T-helper 17 cell (primary cell): ENCODE measurements around the gene EPPIN. TPM values are rescaled to one million over a fixed set of nuclear protein-coding genes. Genes with fewer than 3 reads are reported as not detected.

Experiments used
- ATAC-seq: fragments of 150-1000 bp; cut with Tn5 transposase; 2 replicates; pipeline ENCODE4 v1.10.0; 2021; ENCODE audit warnings: mild to moderate bottlenecking, moderate library complexity
- DNase-seq, 3 donors: peaks; one replicate each; pipeline versions ENCODE4 v3.0.0 to v3.0.0-alpha.2; 2020 to 2021
- H3K9me3 ChIP-seq: one replicate; pipeline ENCODE4 v1.7.0; 2013; ENCODE audit warnings: low read length, mild to moderate bottlenecking; ENCODE audit not compliant: control insufficient read depth, poor library complexity, severe bottlenecking
- H3K27ac Mint-ChIP-seq: one replicate; pipeline ENCODE4 v1.8.0; 2022; ENCODE audit warnings: mild to moderate bottlenecking, moderate library complexity, mixed read lengths
- H3K27me3 Mint-ChIP-seq: one replicate; pipeline ENCODE4 v1.8.0; 2022; ENCODE audit warnings: mixed read lengths
- H3K36me3 Mint-ChIP-seq: one replicate; pipeline ENCODE4 v1.8.0; 2022; ENCODE audit warnings: low read depth, mixed read lengths
- H3K4me1 Mint-ChIP-seq: one replicate; pipeline ENCODE4 v1.8.0; 2022; ENCODE audit warnings: mild to moderate bottlenecking, mixed read lengths
- H3K4me3 Mint-ChIP-seq: one replicate; pipeline ENCODE4 v1.8.0; 2022; ENCODE audit warnings: mild to moderate bottlenecking, moderate library complexity, mixed read lengths
- total RNA-seq, 4 donors: library from RNA in 2 of 4; stranded (reverse) in 2 of 4; gene quantifications; one replicate each; pipeline ENCODE4 v1.2.3 and lab custom pipeline; 2022 to 2026

EPPIN gene
- total RNA-seq, 2 donors from 2014 or later: not detected

DNA sequence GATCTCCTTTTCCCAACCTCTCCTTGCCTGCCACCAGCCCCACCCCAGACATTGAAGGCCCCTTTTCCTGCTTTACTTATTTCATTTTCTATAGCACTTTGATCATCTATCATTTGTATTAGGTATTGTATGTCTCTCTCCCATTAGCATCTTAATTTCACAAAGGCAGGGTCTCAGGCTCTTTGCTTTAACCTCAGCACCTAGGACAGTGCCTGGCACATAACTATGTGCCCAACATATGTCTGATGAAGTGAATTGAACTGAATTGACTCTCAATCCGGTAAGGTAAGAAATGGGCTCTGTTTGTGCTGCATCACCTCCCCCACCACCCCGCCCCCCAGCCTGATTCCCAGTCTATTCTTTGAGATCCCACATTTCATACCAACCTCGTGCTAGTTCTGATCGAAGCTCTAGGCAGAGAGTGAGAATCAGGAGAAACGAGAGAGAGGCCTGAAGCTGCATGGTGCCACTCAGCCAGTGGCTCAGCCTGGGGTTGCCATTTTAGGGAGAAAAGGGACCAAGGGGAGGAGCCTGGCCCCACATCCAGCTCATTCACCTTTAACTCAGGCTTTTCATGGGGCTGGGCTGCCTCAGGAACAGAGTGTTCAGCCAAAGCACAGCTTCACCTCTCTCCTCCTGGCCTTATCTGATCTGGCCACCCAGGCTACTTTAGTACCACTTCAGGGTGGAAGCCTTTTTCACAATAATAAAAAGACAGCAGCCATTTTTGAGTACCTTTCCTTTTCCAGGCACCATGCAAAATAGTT is 31.9 kb downstream of the EPPIN start, which contains the start of gene SPINT3:
TSS of gene SPINT3 (minus strand) at position 476 of the 767 bp plus-strand sequence. CDS start at position 462, 14 bp downstream.
- no peaks in the 10 kb centered on the region for H3K36me3 Mint-ChIP-seq
- H3K27me3 Mint-ChIP-seq: peaks cover 48% of the 10 kb centered on the region
- no peak for ATAC-seq
- no peak for DNase-seq
- no peak within 1 kb of the TSS for H3K4me3 Mint-ChIP-seq
- no peaks in the 10 kb centered on the region for H3K4me1 Mint-ChIP-seq
- H3K9me3 ChIP-seq: no peaks in the 10 kb centered on the region
- H3K27ac Mint-ChIP-seq: no peak within 1 kb of the TSS

GRCh38 chr20:45510242-45510862 is 36.8 kb downstream of the EPPIN start:
- DNase-seq: no peak
- peaks cover 76% of the 10 kb centered on the region for H3K27me3 Mint-ChIP-seq
- ATAC-seq: no peak
- H3K4me3 Mint-ChIP-seq: no peak overlapping the region
- H3K9me3 ChIP-seq: no peaks in the 10 kb centered on the region
- H3K27ac Mint-ChIP-seq: no peak overlapping the region
- no peaks in the 10 kb centered on the region for H3K4me1 Mint-ChIP-seq
- no peaks in the 10 kb centered on the region for H3K36me3 Mint-ChIP-seq

DNA sequence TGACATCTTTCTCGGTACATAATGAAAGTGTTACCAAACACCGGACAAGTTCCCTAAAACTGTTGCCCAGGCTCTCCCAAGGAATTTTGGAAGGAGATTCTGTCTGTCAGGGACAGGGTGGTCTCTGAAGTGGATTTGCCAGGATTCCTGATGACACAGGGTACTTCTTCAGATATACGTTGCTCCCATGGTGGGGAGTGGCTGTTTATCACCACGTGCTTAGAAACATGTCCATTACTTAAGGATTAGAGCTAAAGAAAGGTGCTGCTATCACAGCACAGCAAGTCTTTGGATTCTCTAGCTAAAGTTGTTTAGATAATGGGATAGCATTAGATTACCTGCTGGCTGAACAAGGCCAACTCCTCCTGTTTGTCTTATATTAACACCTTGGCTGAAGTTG is 38.1 kb downstream of the EPPIN start:
- peaks cover 76% of the 10 kb centered on the region for H3K27me3 Mint-ChIP-seq

DNA sequence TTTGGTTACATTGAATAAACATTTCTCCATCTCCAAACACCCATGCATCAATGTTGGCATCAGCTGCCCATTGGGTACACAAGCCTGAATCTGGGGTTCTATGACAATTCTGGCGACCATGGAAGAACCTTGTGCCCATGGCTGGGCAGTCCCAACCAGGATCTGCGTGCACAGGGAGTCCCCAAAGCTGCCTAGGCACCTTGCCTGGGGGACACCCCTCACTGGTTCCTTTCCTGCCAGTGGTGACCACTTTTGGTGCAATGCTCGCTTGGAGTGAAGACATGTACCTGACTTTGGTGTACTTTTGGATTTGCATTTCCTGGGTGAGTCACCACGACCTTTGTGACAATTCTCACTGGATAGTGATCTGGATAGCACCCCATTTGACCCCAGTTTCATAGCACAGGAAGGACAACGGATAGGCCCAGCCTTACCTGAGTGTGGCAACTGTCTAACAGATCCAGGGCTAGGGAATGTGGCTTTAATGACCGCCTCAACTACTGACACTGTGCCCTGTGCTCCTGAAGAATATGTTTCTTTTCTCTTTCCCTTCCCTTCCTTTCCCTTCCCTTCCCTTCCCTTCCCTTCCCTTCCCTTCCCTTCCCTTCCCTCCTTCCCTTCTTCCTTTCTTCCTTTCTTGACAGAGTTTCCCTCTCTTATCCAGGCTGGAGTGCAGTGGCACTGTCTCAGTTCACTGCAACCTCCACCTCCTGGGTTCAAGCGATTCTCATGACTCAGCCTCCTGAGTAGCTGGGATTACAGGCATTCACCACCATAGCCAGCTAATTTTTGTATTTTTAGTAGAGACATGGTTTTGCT is 38.9 kb downstream of the EPPIN start:
- Mint-ChIP-seq H3K4me1 (no peaks in the 10 kb centered on the region), H3K27me3 (peaks cover 83% of the 10 kb centered on the region), H3K36me3 (no peaks in the 10 kb centered on the region), H3K27ac (no peak overlapping the region), H3K4me3 (no peak overlapping the region)
- ATAC-seq (no peak), DNase-seq (no peak)
- no peaks in the 10 kb centered on the region for H3K9me3 ChIP-seq

More for the DNA sequence above, 38.1 kb downstream of the EPPIN start:
- ATAC-seq (no peak), DNase-seq (no peak)
- Mint-ChIP-seq H3K27ac (no peak overlapping the region), H3K4me1 (no peaks in the 10 kb centered on the region), H3K36me3 (no peaks in the 10 kb centered on the region), H3K4me3 (no peak overlapping the region)
- H3K9me3 ChIP-seq: no peaks in the 10 kb centered on the region

DNA sequence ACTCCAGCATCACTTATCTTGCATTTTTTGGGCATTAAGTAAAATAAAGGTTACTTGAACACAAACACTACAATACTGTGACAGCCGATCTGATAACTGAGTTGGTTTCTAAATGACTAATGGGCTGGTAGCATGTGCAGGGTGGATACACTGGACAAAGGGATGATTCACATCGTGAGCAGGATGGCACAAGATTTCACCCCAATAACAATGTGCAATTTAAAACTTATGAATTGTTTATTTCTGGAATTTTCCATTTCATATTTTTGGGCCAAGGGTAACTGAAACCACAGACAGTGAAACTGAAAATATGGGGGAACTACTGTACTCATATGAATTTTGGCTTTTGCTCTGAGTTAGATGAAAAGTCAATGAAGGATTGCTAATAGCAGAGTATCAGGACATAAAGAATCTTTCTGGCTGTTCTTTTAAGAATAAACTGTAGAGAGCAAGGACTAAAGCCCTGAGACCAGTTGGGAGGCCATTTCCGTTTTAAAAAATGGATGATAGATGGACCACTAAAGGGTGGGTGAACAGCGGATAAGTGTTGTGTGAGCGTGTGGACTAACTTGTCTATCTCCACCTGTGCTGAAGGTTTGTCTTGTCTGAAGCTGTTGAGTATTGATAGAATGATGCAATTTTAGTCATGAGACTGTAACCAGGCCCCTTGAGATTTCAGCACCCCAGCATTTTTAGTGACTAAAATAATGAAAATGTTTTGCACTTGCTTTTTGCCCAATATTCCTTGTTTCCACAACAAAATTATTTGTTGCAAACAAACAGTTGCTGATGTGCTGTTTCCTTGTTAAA is 40.0 kb downstream of the EPPIN start:
- no peaks in the 10 kb centered on the region for H3K9me3 ChIP-seq
- no peak for DNase-seq
- no peak overlapping the region for H3K4me3 Mint-ChIP-seq
- H3K27ac Mint-ChIP-seq: no peak overlapping the region
- H3K27me3 Mint-ChIP-seq: peaks cover 84% of the 10 kb centered on the region
- no peaks in the 10 kb centered on the region for H3K4me1 Mint-ChIP-seq
- no peaks in the 10 kb centered on the region for H3K36me3 Mint-ChIP-seq
- no peak for ATAC-seq

GRCh38 chr20:45506398-45506797 is 40.8 kb downstream of the EPPIN start:
- Mint-ChIP-seq H3K36me3 (peaks cover 2% of the 10 kb centered on the region), H3K27me3 (peaks cover 81% of the 10 kb centered on the region), H3K27ac (no peak overlapping the region), H3K4me3 (no peak overlapping the region), H3K4me1 (no peaks in the 10 kb centered on the region)
- ATAC-seq (no peak), DNase-seq (no peak)
- H3K9me3 ChIP-seq: no peaks in the 10 kb centered on the region

GRCh38 chr20:45503403-45503802 is 43.8 kb downstream of the EPPIN start:
- H3K27me3 Mint-ChIP-seq: peaks cover 82% of the 10 kb centered on the region
- DNase-seq: no peak
- H3K36me3 Mint-ChIP-seq: peaks cover 2% of the 10 kb centered on the region
- H3K4me3 Mint-ChIP-seq: no peak overlapping the region
- no peaks in the 10 kb centered on the region for H3K4me1 Mint-ChIP-seq
- no peaks in the 10 kb centered on the region for H3K9me3 ChIP-seq
- ATAC-seq: no peak
- no peak overlapping the region for H3K27ac Mint-ChIP-seq

- Mint-ChIP-seq H3K36me3 (peaks cover 2% of the 10 kb centered on the region), H3K4me3 (no peak overlapping the region), H3K27ac (no peak overlapping the region), H3K4me1 (no peaks in the 10 kb centered on the region), H3K27me3 (peaks cover 74% of the 10 kb centered on the region)
- DNase-seq: no peak
- no peaks in the 10 kb centered on the region for H3K9me3 ChIP-seq
- no peak for ATAC-seq
These were observed 44.6 kb downstream of the EPPIN start for GRCh38 chr20:45502561-45502960.

- no peak overlapping the region for H3K4me3 Mint-ChIP-seq
These were observed 45.6 kb downstream of the EPPIN start for GRCh38 chr20:45501600-45501999.

DNA sequence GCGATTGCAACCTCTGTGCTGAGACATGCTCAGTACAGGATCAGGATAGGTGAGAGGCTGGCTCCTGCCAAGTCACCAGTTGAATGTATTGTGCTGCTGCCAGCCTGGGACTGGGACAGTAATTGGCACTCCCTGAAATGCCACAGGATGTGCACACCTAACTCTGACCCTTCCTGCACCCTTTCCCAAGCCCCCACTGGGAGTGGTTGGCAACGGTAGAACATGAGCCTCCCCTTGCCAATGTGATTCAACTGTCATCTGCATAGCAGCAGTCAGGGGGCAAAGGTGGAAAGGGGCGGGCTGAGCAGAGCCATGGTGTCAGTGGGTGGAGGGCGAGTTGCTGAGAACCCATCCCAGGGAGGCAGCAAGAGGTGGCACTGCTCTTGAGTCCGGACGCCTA is 47.2 kb downstream of the EPPIN start:
- Mint-ChIP-seq H3K4me3 (no peak overlapping the region), H3K36me3 (peaks cover 2% of the 10 kb centered on the region), H3K4me1 (peaks cover 2% of the 10 kb centered on the region), H3K27ac (no peak overlapping the region), H3K27me3 (peaks cover 69% of the 10 kb centered on the region)
- DNase-seq (no peak), ATAC-seq (no peak)
- H3K9me3 ChIP-seq: no peaks in the 10 kb centered on the region

More at GRCh38 chr20:45501600-45501999, 45.6 kb downstream of the EPPIN start:
- peaks cover 74% of the 10 kb centered on the region for H3K27me3 Mint-ChIP-seq
- DNase-seq: no peak
- H3K9me3 ChIP-seq: no peaks in the 10 kb centered on the region
- H3K4me1 Mint-ChIP-seq: no peaks in the 10 kb centered on the region
- H3K36me3 Mint-ChIP-seq: peaks cover 2% of the 10 kb centered on the region
- ATAC-seq: no peak
- H3K27ac Mint-ChIP-seq: no peak overlapping the region

DNA sequence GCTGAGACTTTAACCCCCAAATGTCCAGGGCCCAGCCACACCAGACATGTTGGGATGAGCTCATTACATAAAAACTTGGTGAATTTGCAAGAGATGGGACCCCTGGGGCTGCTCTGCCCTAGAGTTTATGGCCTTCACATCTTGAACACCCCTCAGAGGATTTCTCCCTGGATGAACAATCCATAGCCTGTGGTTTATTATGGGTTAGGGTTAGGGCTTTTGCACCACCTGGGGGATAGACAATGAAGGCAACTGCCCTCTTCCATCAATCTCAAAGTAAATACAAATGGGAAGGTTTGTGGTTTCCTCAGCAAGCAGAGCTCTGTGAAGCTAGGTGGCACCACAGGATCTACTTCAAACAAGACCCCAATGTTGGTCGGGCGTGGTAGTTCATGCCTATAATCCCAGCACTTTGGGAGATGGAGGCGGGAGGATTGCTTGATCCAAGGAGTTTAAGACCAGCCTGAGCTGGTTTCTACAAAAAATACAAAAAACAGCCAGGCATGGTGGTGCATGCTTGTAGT is 49.2 kb downstream of the EPPIN start:
- ATAC-seq (no peak), DNase-seq (no peak)
- no peak overlapping the region for H3K27ac Mint-ChIP-seq
- peaks cover 2% of the 10 kb centered on the region for H3K4me1 Mint-ChIP-seq
- H3K36me3 Mint-ChIP-seq: peaks cover 2% of the 10 kb centered on the region
- H3K4me3 Mint-ChIP-seq: no peak overlapping the region
- no peaks in the 10 kb centered on the region for H3K9me3 ChIP-seq
- H3K27me3 Mint-ChIP-seq: peaks cover 63% of the 10 kb centered on the region

GRCh38 chr20:45496166-45496565 is 51.0 kb downstream of the EPPIN start:
- Mint-ChIP-seq H3K27me3 (peaks cover 67% of the 10 kb centered on the region), H3K36me3 (peaks cover 4% of the 10 kb centered on the region), H3K4me3 (no peak overlapping the region), H3K4me1 (peaks cover 2% of the 10 kb centered on the region), H3K27ac (no peak overlapping the region)
- DNase-seq (no peak), ATAC-seq (no peak)
- H3K9me3 ChIP-seq: no peaks in the 10 kb centered on the region
